ENCODE results near the gene RGS13.

RGS13 gene

DNA sequence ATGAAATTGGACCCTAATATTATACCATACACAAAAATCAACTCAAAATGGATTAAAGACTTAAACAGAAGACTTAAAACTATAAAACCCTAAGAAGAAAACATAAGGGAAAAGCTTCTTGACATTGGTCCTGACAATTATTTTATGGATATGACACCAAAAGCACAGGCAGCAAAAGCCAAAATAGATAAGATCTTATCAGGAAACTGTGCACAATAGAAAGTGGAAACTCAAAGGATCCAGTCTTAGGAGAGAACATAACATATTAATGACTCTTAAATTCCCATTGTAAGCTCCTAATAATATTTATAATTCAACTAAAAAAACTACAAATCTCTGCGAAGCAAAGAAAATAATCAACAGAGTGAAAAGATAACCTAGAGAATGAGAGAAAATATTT, 39.8 kb downstream of the RGS13 start:
- TF ChIP-seq TEAD4 (IDR thresholded peaks at IDR 0.05) (no peak), YY1 (IDR thresholded peaks at IDR 0.05; ENCODE audit: low read depth) (no peak), TAF1 (IDR thresholded peaks at IDR 0.05; ENCODE audit: low read depth) (no peak), ZBTB7A (IDR thresholded peaks at IDR 0.05; ENCODE audit: low read depth) (no peak), TCF12 (IDR thresholded peaks at IDR 0.05; ENCODE audit: low read depth) (no peak), REST (IDR thresholded peaks at IDR 0.05; ENCODE audit: low read depth) (no peak), CREB1 (IDR thresholded peaks at IDR 0.05; ENCODE audit: low read depth) (no peak), FOXM1 (IDR thresholded peaks at IDR 0.05; ENCODE audit: borderline replicate concordance, low read depth) (no peak)
- TF ChIP-seq, protein P1, sequence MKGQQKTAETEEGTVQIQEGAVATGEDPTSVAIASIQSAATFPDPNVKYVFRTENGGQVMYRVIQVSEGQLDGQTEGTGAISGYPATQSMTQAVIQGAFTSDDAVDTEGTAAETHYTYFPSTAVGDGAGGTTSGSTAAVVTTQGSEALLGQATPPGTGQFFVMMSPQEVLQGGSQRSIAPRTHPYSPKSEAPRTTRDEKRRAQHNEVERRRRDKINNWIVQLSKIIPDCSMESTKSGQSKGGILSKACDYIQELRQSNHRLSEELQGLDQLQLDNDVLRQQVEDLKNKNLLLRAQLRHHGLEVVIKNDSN (IDR thresholded peaks at IDR 0.05) = no peak

DNA sequence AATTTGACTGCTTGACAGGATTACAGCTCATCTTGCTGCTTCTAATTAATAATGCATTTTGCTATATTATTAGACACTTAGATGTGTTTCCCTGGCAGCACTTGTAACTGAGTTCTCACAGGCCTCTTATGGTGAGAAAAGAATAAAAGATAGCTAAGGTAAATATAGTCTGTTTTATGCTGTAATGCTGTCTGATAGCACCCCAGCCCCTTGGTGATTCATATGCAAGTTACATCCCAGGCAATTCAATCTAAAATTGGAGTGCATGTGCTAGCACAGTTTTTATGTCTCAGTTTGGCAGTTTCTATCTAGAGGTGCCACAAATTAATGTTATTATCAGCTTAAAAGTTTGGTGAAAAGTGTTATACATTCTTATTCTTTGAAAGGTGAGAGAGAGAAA, 42.2 kb downstream of the RGS13 start:
- TF ChIP-seq CREB1 (IDR thresholded peaks at IDR 0.05; ENCODE audit: low read depth) (no peak), TAF1 (IDR thresholded peaks at IDR 0.05; ENCODE audit: low read depth) (no peak), CEBPB (IDR thresholded peaks at IDR 0.05) (no peak), NFIC (IDR thresholded peaks at IDR 0.05) (no peak), TCF12 (IDR thresholded peaks at IDR 0.05; ENCODE audit: low read depth) (no peak), RAD21 (IDR thresholded peaks at IDR 0.05; ENCODE audit: low read depth) (no peak), REST (IDR thresholded peaks at IDR 0.05; ENCODE audit: low read depth) (no peak), EP300 (IDR thresholded peaks at IDR 0.05; ENCODE audit: borderline replicate concordance) (no peak)
- TF ChIP-seq, protein P1 (IDR thresholded peaks at IDR 0.05) = no peak

DNA sequence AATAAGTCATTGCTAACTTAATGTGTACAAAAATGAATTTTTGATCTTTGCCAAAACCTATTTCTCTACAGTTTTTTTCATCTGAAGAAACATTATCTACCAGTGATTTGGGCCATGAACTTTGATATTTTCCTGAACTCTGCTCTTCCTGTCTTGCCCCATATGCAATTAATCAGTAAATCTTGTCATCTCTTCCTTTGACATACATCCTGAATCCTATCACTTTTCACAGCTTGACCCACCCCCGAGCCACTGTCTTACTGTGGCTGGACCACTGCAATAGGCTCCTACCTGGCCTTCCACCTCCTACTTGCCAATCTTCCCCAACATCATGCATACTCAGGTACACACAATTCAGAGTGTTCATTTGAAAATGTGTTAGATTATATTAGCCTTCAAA, 46.4 kb downstream of the RGS13 start:
- TF ChIP-seq CEBPB (IDR thresholded peaks at IDR 0.05) = no peak
- TF ChIP-seq RAD21 (IDR thresholded peaks at IDR 0.05; ENCODE audit: low read depth) = no peak
- TF ChIP-seq MAX (IDR thresholded peaks at IDR 0.05) = no peak
- TF ChIP-seq EP300 (IDR thresholded peaks at IDR 0.05; ENCODE audit: borderline replicate concordance) = no peak
- TF ChIP-seq, protein P1 (IDR thresholded peaks at IDR 0.05) = no peak
- TF ChIP-seq ZBTB7A (IDR thresholded peaks at IDR 0.05; ENCODE audit: low read depth) = no peak
- no peak for TF ChIP-seq TAF1 (IDR thresholded peaks at IDR 0.05; ENCODE audit: low read depth)
- TF ChIP-seq EGR1 (IDR thresholded peaks at IDR 0.05) = no peak
- no peak for TF ChIP-seq TEAD4 (IDR thresholded peaks at IDR 0.05)
- TF ChIP-seq REST (IDR thresholded peaks at IDR 0.05; ENCODE audit: low read depth) = no peak
- TF ChIP-seq NFIC (IDR thresholded peaks at IDR 0.05) = no peak
- TF ChIP-seq FOXM1 (IDR thresholded peaks at IDR 0.05; ENCODE audit: borderline replicate concordance, low read depth) = no peak
- TF ChIP-seq YY1 (IDR thresholded peaks at IDR 0.05; ENCODE audit: low read depth) = no peak

GRCh38 chr1:192689459-192689858, 53.5 kb downstream of the RGS13 start:
- TF ChIP-seq CEBPB (IDR thresholded peaks at IDR 0.05) = no peak
- no peak for TF ChIP-seq RAD21 (IDR thresholded peaks at IDR 0.05; ENCODE audit: low read depth)
- TF ChIP-seq CREB1 (IDR thresholded peaks at IDR 0.05; ENCODE audit: low read depth) = no peak
- no peak for TF ChIP-seq FOXM1 (IDR thresholded peaks at IDR 0.05; ENCODE audit: borderline replicate concordance, low read depth)
- no peak for TF ChIP-seq TEAD4 (IDR thresholded peaks at IDR 0.05)
- TF ChIP-seq EP300 (IDR thresholded peaks at IDR 0.05; ENCODE audit: borderline replicate concordance) = no peak
- no peak for TF ChIP-seq MAX (IDR thresholded peaks at IDR 0.05)
- TF ChIP-seq, protein P1 (IDR thresholded peaks at IDR 0.05) = no peak
- TF ChIP-seq REST (IDR thresholded peaks at IDR 0.05; ENCODE audit: low read depth) = no peak
- TF ChIP-seq TAF1 (IDR thresholded peaks at IDR 0.05; ENCODE audit: low read depth) = no peak
- TF ChIP-seq EGR1 (IDR thresholded peaks at IDR 0.05) = no peak
- TF ChIP-seq ZBTB7A (IDR thresholded peaks at IDR 0.05; ENCODE audit: low read depth) = no peak
